DMS 273 (cell line): ENCODE results near the gene ABCB8.
"Not testable (repeated sequence)": the region's sequence is repeated elsewhere in the genome, so short reads cannot be mapped to it uniquely, and the experiment has no call there.

Experiments used
- DNase-seq: peaks from one replicate; lab custom pipeline; 2025; ENCODE audit not compliant: unreplicated experiment; lab: John Stamatoyannopoulos, UW

ABCB8 gene

DNA sequence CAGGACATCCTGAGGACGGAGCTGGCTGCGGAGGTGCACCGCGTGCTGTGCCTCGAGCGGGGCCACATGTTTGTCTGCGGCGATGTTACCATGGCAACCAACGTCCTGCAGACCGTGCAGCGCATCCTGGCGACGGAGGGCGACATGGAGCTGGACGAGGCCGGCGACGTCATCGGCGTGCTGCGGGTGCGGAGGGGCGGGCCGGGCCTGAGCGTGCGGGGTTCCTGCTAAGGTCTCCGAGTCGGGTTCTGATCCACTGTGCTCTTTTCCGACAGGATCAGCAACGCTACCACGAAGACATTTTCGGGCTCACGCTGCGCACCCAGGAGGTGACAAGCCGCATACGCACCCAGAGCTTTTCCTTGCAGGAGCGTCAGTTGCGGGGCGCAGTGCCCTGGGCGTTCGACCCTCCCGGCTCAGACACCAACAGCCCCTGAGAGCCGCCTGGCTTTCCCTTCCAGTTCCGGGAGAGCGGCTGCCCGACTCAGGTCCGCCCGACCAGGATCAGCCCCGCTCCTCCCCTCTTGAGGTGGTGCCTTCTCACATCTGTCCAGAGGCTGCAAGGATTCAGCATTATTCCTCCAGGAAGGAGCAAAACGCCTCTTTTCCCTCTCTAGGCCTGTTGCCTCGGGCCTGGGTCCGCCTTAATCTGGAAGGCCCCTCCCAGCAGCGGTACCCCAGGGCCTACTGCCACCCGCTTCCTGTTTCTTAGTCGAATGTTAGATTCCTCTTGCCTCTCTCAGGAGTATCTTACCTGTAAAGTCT, 14.3 kb upstream of the ABCB8 start:
- DNase-seq: no peak

- DNase-seq: no peak
Measured at GRCh38 chr7:151014950-151015349, 13.3 kb upstream of the ABCB8 start.

- DNase-seq: no peak
Measured at GRCh38 chr7:151015967-151016366, 12.3 kb upstream of the ABCB8 start.

- no peak for DNase-seq
Measured at GRCh38 chr7:151016505-151016904, 11.7 kb upstream of the ABCB8 start.

GRCh38 chr7:151016942-151017341, 11.3 kb upstream of the ABCB8 start:
- no peak for DNase-seq

- no peak for DNase-seq
Measured at GRCh38 chr7:151017370-151017952, 10.8 kb upstream of the ABCB8 start.

- peak; percentile 93 for DNase-seq
Measured at GRCh38 chr7:151017953-151018420, 10.3 kb upstream of the ABCB8 start.

DNA sequence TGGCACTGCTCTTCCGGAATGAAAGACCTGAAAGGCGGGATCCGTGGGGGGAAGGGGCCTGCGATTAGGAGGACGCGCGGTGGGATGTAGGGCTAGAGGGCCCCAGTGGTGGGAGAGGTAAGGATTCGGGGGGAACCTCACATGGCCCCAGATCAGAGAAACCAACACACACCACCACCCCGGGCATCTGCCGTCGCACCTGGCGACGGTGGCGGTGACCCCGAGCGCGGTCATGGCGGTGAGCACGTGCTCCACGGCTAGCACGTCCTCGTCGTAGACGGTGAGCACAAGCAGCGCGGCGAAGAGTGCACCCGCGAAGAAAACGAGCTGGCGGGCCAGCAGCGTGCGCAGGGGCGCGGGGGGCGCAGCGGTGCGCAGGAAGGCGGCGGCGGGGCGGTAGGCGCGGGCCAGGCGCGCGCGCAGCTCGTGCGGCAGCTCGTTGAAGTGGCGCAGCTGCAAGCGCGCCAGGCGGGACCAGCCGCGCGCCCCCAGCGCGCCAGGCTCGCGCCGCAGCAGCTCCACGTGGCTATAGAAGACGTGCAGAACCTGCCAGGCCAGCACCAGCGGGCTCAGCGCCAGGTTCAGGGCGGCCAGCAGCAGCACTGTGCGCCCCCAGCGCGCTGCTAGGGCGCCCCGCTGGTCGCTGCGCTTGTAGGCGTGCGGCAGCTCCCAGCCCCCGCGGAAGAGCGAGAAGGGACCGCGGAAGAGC, 9.7 kb upstream of the ABCB8 start:
- peak; percentile 77 for DNase-seq

DNA sequence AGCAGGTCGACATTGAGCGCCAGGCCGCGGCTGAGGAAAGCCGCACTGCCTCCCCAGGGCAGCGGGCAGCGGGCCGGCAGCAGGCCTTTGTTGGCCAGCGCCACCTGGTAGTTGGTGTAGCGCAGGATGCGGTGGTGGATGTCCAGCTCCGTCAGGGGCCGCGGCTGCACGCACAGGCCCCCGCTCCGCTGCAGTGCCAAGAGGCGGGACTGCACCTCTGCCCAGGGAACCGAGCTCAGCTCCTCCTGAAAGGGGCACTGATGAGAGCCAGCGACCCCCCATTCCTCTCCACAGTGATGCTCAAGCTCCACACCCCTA, 9.2 kb upstream of the ABCB8 start:
- DNase-seq: no peak

DNA sequence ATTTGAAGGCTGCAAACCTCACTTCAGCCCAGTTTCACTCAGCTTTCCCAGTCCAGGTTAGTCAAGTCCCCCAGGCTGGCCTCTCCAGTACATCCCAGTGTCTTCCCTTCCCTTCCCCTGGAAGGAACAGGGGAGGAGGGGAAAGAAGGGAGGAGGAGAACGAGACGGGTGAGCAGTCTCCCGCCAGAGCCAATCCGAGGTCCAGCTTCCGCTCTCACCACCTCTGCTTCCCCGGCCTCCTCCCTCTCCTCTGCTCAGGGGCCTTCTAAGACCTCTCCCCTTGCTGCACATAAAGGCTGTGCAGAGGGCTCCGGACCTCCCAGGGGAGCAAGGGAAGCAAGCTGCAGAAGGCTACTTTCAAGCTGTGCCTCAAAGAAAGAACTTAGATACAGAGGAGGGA, 8.0 kb upstream of the ABCB8 start:
- no peak for DNase-seq

DNA sequence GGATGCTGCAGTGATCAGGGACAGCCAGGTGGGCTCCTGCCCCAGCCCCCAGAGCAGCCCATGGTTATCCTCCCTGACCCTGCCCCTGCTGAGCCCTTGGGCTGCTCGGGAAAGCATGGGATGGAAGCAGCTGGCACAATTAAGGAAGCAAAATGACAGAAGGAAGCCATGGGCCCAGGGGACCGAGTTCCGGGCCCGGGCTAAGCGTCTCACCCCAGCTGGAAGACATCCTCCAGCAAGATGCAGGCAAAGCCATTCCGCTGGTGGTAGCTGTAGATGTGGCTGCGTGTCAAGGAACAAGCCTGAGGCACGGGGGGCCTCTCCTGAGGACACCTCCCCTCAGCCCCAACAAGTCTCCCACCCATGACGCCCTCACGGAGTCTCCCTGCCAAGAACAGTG, 5.0 kb upstream of the ABCB8 start:
- peak; percentile 40 for DNase-seq

DNA sequence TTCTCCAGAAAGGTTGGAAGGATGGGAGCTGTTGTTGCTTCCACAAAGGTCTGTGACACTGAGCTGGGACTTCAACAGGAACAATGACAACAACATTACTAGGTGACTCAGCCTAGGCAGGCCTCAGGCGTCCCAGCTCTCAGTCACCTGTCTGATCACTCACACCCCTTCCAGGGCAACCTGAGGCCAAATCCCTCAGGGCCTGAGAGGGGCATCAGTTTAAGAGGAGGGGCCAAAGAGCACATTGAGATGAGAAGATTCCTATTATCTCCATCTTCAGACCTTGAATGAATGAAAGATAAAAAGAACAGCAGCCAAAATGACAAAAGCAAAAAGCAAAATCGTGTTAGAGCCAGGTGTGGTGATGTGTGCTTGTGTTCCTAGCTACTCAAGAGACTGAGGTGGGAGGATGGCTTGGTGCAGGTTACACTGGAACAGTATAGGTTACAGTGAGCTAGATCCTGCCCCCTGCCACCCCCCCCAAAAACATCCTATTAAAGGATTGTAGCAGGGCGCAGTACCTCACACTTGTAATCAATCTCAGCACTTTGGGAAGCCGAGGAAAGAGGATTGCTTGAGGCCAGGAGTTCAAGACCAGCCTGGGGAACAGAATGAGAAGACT, 3.7 kb upstream of the ABCB8 start, which contains the start of gene ATG9B:
Gene ATG9B, minus strand, starts transcription at position 60 of the 622 bp plus-strand sequence. CDS start 71 bp downstream, outside the sequence.
- DNase-seq: no peak

GRCh38 chr7:151025924-151026671, 2.2 kb upstream of the ABCB8 start:
- no peak for DNase-seq

- not testable (repeated sequence) for DNase-seq
Measured at GRCh38 chr7:151026771-151027727, 1.2 kb upstream of the ABCB8 start.

DNA sequence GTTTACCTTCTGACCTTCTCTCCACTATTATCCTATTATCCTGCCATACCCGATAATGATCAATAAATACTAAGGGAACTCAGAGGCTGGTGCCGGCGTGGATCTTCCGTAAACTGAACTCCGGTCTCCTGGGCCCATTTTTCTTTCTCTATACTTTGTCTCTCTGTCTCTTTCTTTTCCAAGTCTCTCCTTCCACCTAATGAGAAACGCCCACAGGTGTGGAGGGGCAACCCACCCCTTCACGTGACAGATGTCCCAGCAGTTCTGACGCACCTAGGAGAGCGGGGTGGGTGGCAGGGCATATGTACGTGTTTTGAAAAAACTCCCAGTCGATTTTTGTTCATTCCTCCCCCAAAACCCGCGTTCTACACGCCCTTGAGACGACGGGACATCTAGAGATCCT, 521 bp upstream of the ABCB8 start:
- not testable (repeated sequence) for DNase-seq

GRCh38 chr7:151028948-151029501, 775 bp downstream of the ABCB8 start:
- DNase-seq: no peak

GRCh38 chr7:151031011-151031410, 2.8 kb downstream of the ABCB8 start:
- no peak for DNase-seq

DNA sequence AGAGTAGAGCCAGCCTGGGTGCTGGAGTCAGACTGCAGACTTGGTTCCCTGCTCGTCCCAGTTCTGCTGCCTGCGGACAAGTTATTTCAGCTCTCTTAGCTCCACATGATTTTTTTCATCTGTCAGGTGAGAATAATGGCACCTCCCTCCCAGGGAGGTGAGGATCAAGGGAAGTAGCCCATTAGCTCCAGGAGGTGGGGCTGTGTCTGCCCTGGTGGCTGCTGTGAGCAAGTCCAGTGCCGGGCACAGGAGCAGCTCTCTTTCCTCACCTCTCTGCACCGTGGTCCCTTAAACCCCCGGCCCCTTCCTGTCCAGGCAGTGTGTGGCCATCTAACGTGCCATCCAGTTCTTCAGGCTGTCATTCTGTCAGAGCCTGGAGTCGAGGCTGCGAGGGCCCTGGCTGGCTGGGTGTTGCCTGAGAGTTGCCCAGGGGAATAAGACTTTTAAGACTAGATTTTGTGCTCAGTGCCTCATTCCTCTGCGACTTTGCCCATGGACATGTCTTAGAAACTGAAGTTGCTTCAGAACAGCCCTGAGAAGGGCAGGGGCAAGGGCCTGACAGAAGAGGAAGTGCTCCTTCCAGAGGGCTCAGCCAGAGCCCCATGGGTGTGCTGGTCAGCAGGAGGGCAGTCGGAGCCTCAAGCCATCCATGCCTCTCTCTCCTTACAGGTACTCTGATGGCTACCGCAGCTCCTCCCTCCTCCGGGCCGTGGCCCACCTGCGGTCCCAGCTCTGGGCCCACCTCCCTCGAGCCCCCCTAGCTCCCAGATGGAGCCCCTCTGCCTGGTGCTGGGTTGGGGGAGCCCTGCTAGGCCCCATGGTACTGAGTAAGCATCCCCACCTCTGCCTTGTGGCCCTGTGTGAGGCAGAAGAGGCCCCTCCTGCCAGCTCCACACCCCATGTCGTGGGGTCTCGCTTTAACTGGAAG, 5.0 kb downstream of the ABCB8 start:
- DNase-seq: peak; percentile 46
